SW 1271 (cell line): ENCODE results near the gene SUCLA2.

Source experiments
- DNase-seq, 2 experiments: peaks; one replicate each; lab custom pipeline; 2025; lab: John Stamatoyannopoulos, UW

The SUCLA2 gene

DNA sequence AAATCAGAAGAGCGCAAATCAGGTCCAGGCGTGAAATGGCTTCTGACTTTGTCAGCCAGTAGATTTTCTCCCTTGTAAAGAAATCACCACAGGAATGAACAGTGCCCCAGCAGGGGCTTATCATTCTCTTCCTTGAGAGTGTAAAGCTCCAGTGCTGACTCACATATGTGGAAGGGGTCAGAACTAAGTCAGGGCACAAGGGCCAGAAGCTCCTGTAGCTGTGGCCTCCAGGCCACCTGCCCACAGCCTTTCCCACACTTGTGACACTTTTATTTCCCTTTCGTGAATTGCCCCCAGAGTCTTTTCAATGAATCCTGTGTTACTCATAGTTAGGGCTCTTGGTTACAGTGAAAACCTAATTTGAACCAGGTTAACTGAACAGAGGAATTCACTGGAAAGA lies 99.6 kb downstream of the SUCLA2 start:
- DNase-seq, result no peak

DNA sequence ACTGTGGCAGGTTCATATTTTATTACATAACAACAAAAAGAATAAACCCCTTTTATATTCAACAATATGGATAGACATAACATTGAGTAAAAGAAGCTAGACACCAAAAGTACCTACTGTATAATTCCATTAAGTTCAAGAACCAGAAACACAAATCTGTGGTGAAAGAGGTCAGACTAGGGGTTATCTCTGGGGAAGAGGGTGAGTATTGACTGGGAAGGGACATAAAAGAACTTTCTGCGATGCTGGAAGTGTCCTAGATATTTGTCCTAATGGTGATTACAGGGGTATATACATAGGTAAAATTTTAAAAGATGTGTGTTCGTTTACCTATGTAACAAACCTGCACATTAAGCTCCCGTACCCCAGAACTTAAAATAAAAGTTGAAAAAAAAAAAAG lies 103.0 kb downstream of the SUCLA2 start:
- DNase-seq, result no peak

- no peak for DNase-seq
Measured at GRCh38 chr13:47897411-47898050, 103.5 kb downstream of the SUCLA2 start.

GRCh38 chr13:47896546-47896945 lies 104.5 kb downstream of the SUCLA2 start:
- no peak for DNase-seq

DNA sequence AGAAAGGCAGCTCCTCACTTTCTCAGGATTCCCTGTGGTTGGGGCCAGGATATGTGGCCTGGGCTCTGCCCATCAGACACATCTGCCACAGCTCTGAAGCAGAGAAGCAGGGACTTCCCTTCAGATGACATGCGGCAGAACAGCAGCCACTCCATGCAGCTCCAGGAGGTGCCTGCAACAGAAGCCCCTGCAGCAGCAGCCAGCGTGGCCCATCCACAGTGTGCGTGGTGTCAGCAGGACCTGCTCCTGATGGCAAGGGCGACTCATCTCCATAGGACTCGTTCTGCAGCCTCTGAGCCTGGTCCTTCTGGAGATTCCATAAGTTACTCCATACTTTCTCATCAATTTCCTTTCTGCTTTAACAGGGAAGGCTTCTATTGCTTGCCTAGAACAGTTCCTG lies 105.0 kb downstream of the SUCLA2 start:
- DNase-seq, result no peak

- no peak for DNase-seq
Measured at GRCh38 chr13:47893527-47893926, 107.5 kb downstream of the SUCLA2 start.
